Body of pancreas (tissue), 4 donors: ENCODE results near the gene DLL4. TPM values are rescaled to one million over a fixed set of nuclear protein-coding genes. Genes with fewer than 3 reads are reported as not detected.

Experiments
- ATAC-seq: fragments of 150-250 bp; one replicate; pipeline ENCODE4 v1.9.1; 2016
- DNase-seq, 4 donors: peaks; one replicate each; pipeline ENCODE4 v3.0.0-alpha.2; 2019
- H3K27ac ChIP-seq, 4 donors: fragments of 200-600 bp; sonication (generic); 1 replicate in 3 of 4; 2 replicates in 1 of 4; pipeline versions ENCODE4 v1.5.1 to v1.6.1; 2016 to 2019; ENCODE audit warnings: mild to moderate bottlenecking in 1 of 4, mixed read lengths in 1 of 4, moderate library complexity in 1 of 4
- H3K27me3 ChIP-seq, 2 donors: fragments of 200-600 bp; sonication (generic); one replicate each; pipeline ENCODE4 v1.6.0; 2016; ENCODE audit warnings: mild to moderate bottlenecking in 1 of 2
- H3K36me3 ChIP-seq, 2 donors: fragments of 200-600 bp; sonication (generic); replicated peaks in 1 of 2; 2 replicates each; pipeline ENCODE4 v1.5.1; 2016; ENCODE audit warnings: low read depth in 2 of 2; ENCODE audit not compliant: insufficient read depth in 1 of 2
- H3K4me1 ChIP-seq: fragments of 200-600 bp; sonication (generic); one replicate; pipeline ENCODE4 v1.6.0; 2016
- H3K4me3 ChIP-seq, 2 donors: fragments of 200-600 bp; sonication (generic); 1 replicate in 1 of 2; 2 replicates in 1 of 2; pipeline ENCODE4 v1.5.1; 2016 to 2019
- H3K9me3 ChIP-seq, 3 donors: fragments of 200-600 bp; sonication (generic); 1 replicate in 2 of 3; 2 replicates in 1 of 3; pipeline ENCODE4 v1.5.1; 2016
- POLR2A ChIP-seq, 3 donors: fragments of 450-650 bp; IDR thresholded peaks; one replicate each; pipeline ENCODE4 v1.6.1; 2016; ENCODE audit warnings: antibody characterized with exemption in 3 of 3, mild to moderate bottlenecking in 2 of 3
- WGBS, 2 donors: methylation state at CpG; one replicate each; pipeline ENCODE4 v1.1.5; 2017; 5-methylcytosine and 5-hydroxymethylcytosine counted together
- intact Hi-C: fragments of 100-400 bp; cut with DNase I; formaldehyde crosslinking; loops from one replicate; pipeline ENCODE4 v1.15.1; 2023
- total RNA-seq, 2 donors: library from RNA; depleted of rRNA; stranded (reverse); fragments of >200 nt; gene quantifications; one replicate each; pipeline ENCODE4 v1.1.0, GENCODE V29; 2016
- TF ChIP-seq, protein P1 (sequence below), 7 experiments: fragments of 450-650 bp in 4 of 7; fragments of 200-600 bp in 3 of 7; sonication (generic) in 3 of 7; IDR thresholded peaks; one replicate each; pipeline ENCODE4 v1.5.1; 2016 to 2019; ENCODE audit warnings: antibody characterized with exemption in 7 of 7

Gene DLL4
- total RNA-seq, 2 donors from 2014 or later = 0.33 to 3.6 TPM

DNA sequence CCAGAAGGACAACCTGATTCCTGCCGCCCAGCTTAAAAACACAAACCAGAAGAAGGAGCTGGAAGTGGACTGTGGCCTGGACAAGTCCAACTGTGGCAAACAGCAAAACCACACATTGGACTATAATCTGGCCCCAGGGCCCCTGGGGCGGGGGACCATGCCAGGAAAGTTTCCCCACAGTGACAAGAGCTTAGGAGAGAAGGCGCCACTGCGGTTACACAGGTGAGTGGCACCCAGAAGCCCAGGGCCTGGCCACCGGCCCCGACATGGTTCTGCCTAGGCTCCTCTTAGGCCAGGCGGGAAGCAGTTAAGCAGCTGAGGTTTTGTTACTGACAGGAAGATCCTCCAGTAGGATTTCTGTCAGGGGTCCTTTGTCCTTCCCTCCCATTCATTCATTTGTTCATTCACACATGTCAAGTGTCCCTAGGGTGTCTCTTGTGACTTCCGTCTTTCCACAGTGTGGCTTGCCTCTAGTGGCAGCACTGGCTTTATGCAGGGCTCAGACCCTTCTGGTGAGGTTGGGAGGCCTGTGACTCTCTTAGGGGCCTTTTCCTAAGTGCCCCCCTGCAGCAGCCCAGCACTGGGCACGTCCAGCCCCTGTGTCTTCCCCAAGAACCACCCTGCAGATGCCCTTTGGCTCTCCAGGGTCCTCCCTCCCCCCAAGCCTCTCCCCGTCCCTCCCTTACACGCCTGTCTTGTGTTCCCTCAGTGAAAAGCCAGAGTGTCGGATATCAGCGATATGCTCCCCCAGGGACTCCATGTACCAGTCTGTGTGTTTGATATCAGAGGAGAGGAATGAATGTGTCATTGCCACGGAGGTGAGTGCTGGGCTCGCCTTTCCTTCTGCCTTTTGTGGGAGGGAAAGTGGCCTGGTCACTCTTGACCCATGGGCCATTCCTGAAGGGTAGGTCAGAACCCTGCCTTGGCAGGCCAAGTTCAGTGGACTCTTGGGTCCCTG is 7.8 kb downstream of the DLL4 start:
- TF ChIP-seq POLR2A (IDR thresholded peaks at IDR 0.05) = no peak
- TF ChIP-seq, protein P1, sequence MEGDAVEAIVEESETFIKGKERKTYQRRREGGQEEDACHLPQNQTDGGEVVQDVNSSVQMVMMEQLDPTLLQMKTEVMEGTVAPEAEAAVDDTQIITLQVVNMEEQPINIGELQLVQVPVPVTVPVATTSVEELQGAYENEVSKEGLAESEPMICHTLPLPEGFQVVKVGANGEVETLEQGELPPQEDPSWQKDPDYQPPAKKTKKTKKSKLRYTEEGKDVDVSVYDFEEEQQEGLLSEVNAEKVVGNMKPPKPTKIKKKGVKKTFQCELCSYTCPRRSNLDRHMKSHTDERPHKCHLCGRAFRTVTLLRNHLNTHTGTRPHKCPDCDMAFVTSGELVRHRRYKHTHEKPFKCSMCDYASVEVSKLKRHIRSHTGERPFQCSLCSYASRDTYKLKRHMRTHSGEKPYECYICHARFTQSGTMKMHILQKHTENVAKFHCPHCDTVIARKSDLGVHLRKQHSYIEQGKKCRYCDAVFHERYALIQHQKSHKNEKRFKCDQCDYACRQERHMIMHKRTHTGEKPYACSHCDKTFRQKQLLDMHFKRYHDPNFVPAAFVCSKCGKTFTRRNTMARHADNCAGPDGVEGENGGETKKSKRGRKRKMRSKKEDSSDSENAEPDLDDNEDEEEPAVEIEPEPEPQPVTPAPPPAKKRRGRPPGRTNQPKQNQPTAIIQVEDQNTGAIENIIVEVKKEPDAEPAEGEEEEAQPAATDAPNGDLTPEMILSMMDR (IDR thresholded peaks at IDR 0.05) = no peak

DNA sequence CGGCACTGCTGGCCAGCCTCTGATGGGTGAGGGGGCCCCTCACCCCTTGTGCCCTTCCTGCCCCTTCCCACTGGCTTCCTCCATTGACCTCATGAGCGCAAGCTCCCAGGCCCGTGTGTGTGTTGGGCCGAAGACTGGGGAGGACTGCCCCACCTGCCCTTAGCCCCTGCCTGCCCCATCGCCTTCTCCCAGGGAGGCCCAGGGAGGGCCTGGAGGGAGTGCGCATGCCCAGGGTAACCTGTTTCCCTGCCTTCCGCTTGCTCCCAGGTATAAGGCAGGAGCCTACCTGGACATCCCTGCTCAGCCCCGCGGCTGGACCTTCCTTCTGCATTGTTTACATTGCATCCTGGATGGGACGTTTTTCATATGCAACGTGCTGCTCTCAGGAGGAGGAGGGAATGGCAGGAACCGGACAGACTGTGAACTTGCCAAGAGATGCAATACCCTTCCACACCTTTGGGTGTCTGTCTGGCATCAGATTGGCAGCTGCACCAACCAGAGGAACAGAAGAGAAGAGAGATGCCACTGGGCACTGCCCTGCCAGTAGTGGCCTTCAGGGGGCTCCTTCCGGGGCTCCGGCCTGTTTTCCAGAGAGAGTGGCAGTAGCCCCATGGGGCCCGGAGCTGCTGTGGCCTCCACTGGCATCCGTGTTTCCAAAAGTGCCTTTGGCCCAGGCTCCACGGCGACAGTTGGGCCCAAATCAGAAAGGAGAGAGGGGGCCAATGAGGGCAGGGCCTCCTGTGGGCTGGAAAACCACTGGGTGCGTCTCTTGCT is 8.8 kb downstream of the DLL4 start:
- peaks cover 17% of the 10 kb centered on the region for H3K4me1 ChIP-seq

More for the DNA sequence above, 7.8 kb downstream of the DLL4 start:
- H3K9me3 ChIP-seq = no peaks in the 10 kb centered on the region
- intact Hi-C loops = no loop called here
- H3K27me3 ChIP-seq = no peaks in the 10 kb centered on the region
- H3K27ac ChIP-seq = no peak overlapping the region
- DNase-seq = no peak
- no peak overlapping the region for H3K4me3 ChIP-seq
- 84 to 85% methylated on average over 14 to 15 of the region's 15 CpGs for WGBS, 2 donors
- ATAC-seq = no peak
- H3K4me1 ChIP-seq = peaks cover 18% of the 10 kb centered on the region
- no peaks in the 10 kb centered on the region for H3K36me3 ChIP-seq

DNA sequence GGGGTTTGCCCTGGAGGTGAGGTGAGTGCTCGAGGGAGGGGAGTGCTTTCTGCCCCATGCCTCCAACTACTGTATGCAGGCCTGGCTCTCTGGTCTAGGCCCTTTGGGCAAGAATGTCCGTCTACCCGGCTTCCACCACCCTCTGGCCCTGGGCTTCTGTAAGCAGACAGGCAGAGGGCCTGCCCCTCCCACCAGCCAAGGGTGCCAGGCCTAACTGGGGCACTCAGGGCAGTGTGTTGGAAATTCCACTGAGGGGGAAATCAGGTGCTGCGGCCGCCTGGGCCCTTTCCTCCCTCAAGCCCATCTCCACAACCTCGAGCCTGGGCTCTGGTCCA is 9.4 kb downstream of the DLL4 start:
- no peak overlapping the region for H3K4me3 ChIP-seq
- no peaks in the 10 kb centered on the region for H3K9me3 ChIP-seq
- TF ChIP-seq, protein P1 (IDR thresholded peaks at IDR 0.05) = no peak
- no peak for TF ChIP-seq POLR2A (IDR thresholded peaks at IDR 0.05)
- no peaks in the 10 kb centered on the region for H3K36me3 ChIP-seq
- DNase-seq (no peak), ATAC-seq (no peak)
- intact Hi-C loops = no loop called here
- no peak overlapping the region for H3K27ac ChIP-seq
- WGBS, 2 donors = 90 to 99% methylated on average over 4 to 6 of the region's 6 CpGs
- no peaks in the 10 kb centered on the region for H3K27me3 ChIP-seq
- peaks cover 17% of the 10 kb centered on the region for H3K4me1 ChIP-seq

More for the DNA sequence above, 8.8 kb downstream of the DLL4 start:
- DNase-seq = no peak
- no peak for ATAC-seq
- Histone ChIP-seq H3K4me3 (no peak overlapping the region), H3K36me3 (no peaks in the 10 kb centered on the region), H3K27me3 (no peaks in the 10 kb centered on the region), H3K27ac (no peak overlapping the region), H3K9me3 (no peaks in the 10 kb centered on the region)
- intact Hi-C loops = no loop called here
- no peak for TF ChIP-seq POLR2A (IDR thresholded peaks at IDR 0.05)
- TF ChIP-seq, protein P1 (IDR thresholded peaks at IDR 0.05) = peak in 4 of 7 experiments; percentile 23 to 36 (median 28)
- 50 to 62% methylated on average over 17 to 19 of the region's 19 CpGs for WGBS, 2 donors

DNA sequence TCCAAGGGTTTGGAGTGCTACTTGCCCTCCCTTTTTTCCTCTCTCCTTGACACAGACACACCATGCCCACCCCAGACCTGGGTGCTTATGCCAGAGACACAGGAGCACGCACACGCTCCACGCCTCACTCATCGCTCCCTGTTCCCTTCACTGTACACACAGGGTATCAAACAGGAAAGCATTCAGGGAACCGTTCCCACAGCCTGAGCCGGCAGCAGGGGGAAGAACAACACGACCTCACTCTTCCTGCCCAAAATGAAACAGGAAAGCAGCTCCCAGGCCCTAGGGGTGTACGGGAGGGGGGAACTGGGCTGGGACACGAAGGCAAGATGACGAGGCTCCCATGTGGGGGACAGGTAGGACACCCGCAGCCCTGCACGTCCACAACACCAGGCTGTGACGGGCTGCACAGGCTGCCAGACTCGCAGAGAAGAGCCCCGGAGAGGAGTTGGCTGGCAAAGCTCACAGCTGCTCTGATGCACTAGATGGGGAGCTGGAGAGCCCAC is 11.2 kb downstream of the DLL4 start:
- DNase-seq (no peak), ATAC-seq (no peak)
- 65 to 68% methylated on average over 15 of the region's 15 CpGs for WGBS, 2 donors
- H3K27me3 ChIP-seq = no peaks in the 10 kb centered on the region
- intact Hi-C loops = no loop called here
- no peak for TF ChIP-seq POLR2A (IDR thresholded peaks at IDR 0.05)
- TF ChIP-seq, protein P1 (IDR thresholded peaks at IDR 0.05) = no peak
- H3K4me1 ChIP-seq = peaks cover 26% of the 10 kb centered on the region
- peak overlapping the region in 2 of 4 donors; percentile 85 to 86 for H3K27ac ChIP-seq
- no peaks in the 10 kb centered on the region for H3K36me3 ChIP-seq
- no peaks in the 10 kb centered on the region for H3K9me3 ChIP-seq
- no peak overlapping the region for H3K4me3 ChIP-seq
